ENCODE measurements around the gene IFITM1.

DNA sequence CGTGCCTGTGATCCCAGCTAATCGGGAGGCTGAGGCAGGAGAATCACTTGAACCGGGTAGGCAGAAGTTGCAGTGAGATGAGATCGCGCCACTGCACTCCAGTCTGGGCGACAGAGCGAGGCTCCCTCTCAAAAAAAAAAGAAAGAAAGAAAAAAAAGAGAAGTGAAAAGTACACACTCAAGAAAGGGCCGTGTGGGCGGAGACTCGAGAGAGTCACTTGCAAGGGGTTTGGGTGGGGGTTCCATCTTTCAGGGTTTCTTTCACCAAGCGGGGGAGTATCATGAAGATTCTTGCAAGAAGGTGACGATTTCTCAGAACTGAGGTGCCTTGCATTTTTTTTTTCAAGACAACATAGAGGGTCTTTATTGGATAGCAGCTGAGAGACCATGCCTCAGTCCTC lies 10.5 kb upstream of the IFITM1 start:
- TF ChIP-seq, protein P1, sequence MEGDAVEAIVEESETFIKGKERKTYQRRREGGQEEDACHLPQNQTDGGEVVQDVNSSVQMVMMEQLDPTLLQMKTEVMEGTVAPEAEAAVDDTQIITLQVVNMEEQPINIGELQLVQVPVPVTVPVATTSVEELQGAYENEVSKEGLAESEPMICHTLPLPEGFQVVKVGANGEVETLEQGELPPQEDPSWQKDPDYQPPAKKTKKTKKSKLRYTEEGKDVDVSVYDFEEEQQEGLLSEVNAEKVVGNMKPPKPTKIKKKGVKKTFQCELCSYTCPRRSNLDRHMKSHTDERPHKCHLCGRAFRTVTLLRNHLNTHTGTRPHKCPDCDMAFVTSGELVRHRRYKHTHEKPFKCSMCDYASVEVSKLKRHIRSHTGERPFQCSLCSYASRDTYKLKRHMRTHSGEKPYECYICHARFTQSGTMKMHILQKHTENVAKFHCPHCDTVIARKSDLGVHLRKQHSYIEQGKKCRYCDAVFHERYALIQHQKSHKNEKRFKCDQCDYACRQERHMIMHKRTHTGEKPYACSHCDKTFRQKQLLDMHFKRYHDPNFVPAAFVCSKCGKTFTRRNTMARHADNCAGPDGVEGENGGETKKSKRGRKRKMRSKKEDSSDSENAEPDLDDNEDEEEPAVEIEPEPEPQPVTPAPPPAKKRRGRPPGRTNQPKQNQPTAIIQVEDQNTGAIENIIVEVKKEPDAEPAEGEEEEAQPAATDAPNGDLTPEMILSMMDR (IDR thresholded peaks at IDR 0.05; ENCODE audit: extremely low read depth in 1 of 2, insufficient read depth in 1 of 2, low read depth in 1 of 2, low read length in 2 of 2): no peak
- TF ChIP-seq POLR2A (IDR thresholded peaks at IDR 0.05; ENCODE audit: low read depth, low read length) (no peak), POLR2AphosphoS5 (IDR thresholded peaks at IDR 0.05; ENCODE audit: insufficient read depth, low read depth, low read length) (no peak), EZH2 (IDR thresholded peaks at IDR 0.05; ENCODE audit: borderline replicate concordance, low read depth, low read length, severe bottlenecking) (no peak)
